ENCODE data around the gene NCR1. TPM values are rescaled to one million over a fixed set of nuclear protein-coding genes. Genes with fewer than 3 reads are reported as not detected.
"Not testable (repeated sequence)": the region's sequence is repeated elsewhere in the genome, so short reads cannot be mapped to it uniquely, and the experiment has no call there.

The NCR1 gene
- not detected in 2 replicates for total RNA-seq

- DNase-seq (ENCODE audit: low read depth in 2 of 2) = no peak
These were observed at the start of gene NCR1 for GRCh38 chr19:54905803-54906511. Gene NCR1, plus strand, starts transcription at chr19:54906148. Its CDS starts 40 bp downstream, at chr19:54906188.

- DNase-seq (ENCODE audit: low read depth in 2 of 2) = not testable (repeated sequence)
These were observed 47.5 kb upstream of the NCR1 start for GRCh38 chr19:54858476-54858875.

- DNase-seq (ENCODE audit: low read depth in 2 of 2) = not testable (repeated sequence)
These were observed 46.5 kb upstream of the NCR1 start for GRCh38 chr19:54859421-54859820.

- not testable (repeated sequence) for DNase-seq (ENCODE audit: low read depth in 2 of 2)
These were observed 42.5 kb upstream of the NCR1 start for GRCh38 chr19:54863459-54863858.

- no peak for DNase-seq (ENCODE audit: low read depth in 2 of 2)
These were observed 34.3 kb upstream of the NCR1 start for GRCh38 chr19:54871696-54872095.

- DNase-seq (ENCODE audit: low read depth in 2 of 2) = no peak
These were observed 32.0 kb upstream of the NCR1 start, which contains the start of gene FCAR for GRCh38 chr19:54873990-54874389. Gene FCAR, plus strand, starts transcription at chr19:54874235. Its CDS starts 55 bp downstream, at chr19:54874290.

GRCh38 chr19:54875506-54875905 is 30.4 kb upstream of the NCR1 start:
- DNase-seq (ENCODE audit: low read depth in 2 of 2) = no peak

GRCh38 chr19:54877471-54877870 is 28.5 kb upstream of the NCR1 start:
- DNase-seq (ENCODE audit: low read depth in 2 of 2) = no peak

GRCh38 chr19:54881884-54882283 is 24.1 kb upstream of the NCR1 start:
- DNase-seq (ENCODE audit: low read depth in 2 of 2) = no peak

- DNase-seq (ENCODE audit: low read depth in 2 of 2) = no peak
These were observed 23.2 kb upstream of the NCR1 start for GRCh38 chr19:54882758-54883157.

GRCh38 chr19:54883228-54883627 is 22.7 kb upstream of the NCR1 start:
- no peak for DNase-seq (ENCODE audit: low read depth in 2 of 2)

- no peak for DNase-seq (ENCODE audit: low read depth in 2 of 2)
These were observed 17.7 kb upstream of the NCR1 start for GRCh38 chr19:54888239-54888638.

- DNase-seq (ENCODE audit: low read depth in 2 of 2) = no peak
These were observed 16.4 kb upstream of the NCR1 start for GRCh38 chr19:54889566-54889965.

- DNase-seq (ENCODE audit: low read depth in 2 of 2) = no peak
These were observed 12.5 kb upstream of the NCR1 start for GRCh38 chr19:54893406-54893805.

GRCh38 chr19:54894106-54894505 is 11.8 kb upstream of the NCR1 start:
- not testable (repeated sequence) for DNase-seq (ENCODE audit: low read depth in 2 of 2)

- DNase-seq (ENCODE audit: low read depth in 2 of 2) = no peak
These were observed 9.9 kb upstream of the NCR1 start for GRCh38 chr19:54896036-54896435.

GRCh38 chr19:54898685-54899084 is 7.3 kb upstream of the NCR1 start:
- not testable (repeated sequence) for DNase-seq (ENCODE audit: low read depth in 2 of 2)

GRCh38 chr19:54899646-54900045 is 6.3 kb upstream of the NCR1 start:
- DNase-seq (ENCODE audit: low read depth in 2 of 2) = not testable (repeated sequence)

- not testable (repeated sequence) for DNase-seq (ENCODE audit: low read depth in 2 of 2)
These were observed 4.8 kb upstream of the NCR1 start for GRCh38 chr19:54901153-54901552.

GRCh38 chr19:54902061-54902460 is 3.9 kb upstream of the NCR1 start:
- no peak for DNase-seq (ENCODE audit: low read depth in 2 of 2)

- no peak for DNase-seq (ENCODE audit: low read depth in 2 of 2)
These were observed 2.6 kb upstream of the NCR1 start for GRCh38 chr19:54903303-54903702.

GRCh38 chr19:54904261-54904660 is 1.7 kb upstream of the NCR1 start:
- not testable (repeated sequence) for DNase-seq (ENCODE audit: low read depth in 2 of 2)

- peak in 1 of 2 donors; percentile 7 for DNase-seq (ENCODE audit: low read depth in 2 of 2)
These were observed 536 bp upstream of the NCR1 start for GRCh38 chr19:54905421-54905802.

GRCh38 chr19:54906819-54907218 is 871 bp downstream of the NCR1 start:
- DNase-seq (ENCODE audit: low read depth in 2 of 2) = no peak
